Keratinocyte (primary cell): ENCODE measurements around the gene KRT38. TPM values are rescaled to one million over a fixed set of nuclear protein-coding genes. Genes with fewer than 3 reads are reported as not detected.

Source experiments
- DNase-seq: peaks from one replicate; pipeline ENCODE4 v3.0.0-alpha.2; 2011; ENCODE audit warnings: low read depth, missing footprints, low spot score
- FAIRE-seq: peaks from 2 replicates; lab custom pipeline; 2011; peaks lifted over from hg19 to GRCh38; lab: Jason Lieb, UNC
- H2AFZ ChIP-seq: 2 replicates; pipeline ENCODE4 v1.6.0; 2012; ENCODE audit warnings: low read length, control low read depth, inconsistent platforms; ENCODE audit not compliant: control insufficient read depth
- H3K27ac ChIP-seq: 2 replicates; pipeline ENCODE4 v1.5.1; 2011; ENCODE audit warnings: low read length; ENCODE audit not compliant: control insufficient read depth, insufficient read depth
- H3K27me3 ChIP-seq: 3 replicates; pipeline ENCODE4 v1.6.0; 2011; ENCODE audit warnings: low read length; ENCODE audit not compliant: control insufficient read depth, insufficient read depth; ENCODE audit errors: extremely low read depth
- H3K36me3 ChIP-seq, 2 experiments: 2 replicates in 1 of 2; 3 replicates in 1 of 2; pipeline ENCODE4 v1.5.1; 2011; ENCODE audit warnings: low read length in 2 of 2, mild to moderate bottlenecking in 1 of 2; ENCODE audit not compliant: control insufficient read depth in 2 of 2, insufficient read depth in 2 of 2; ENCODE audit errors: extremely low read depth in 1 of 2
- H3K4me1 ChIP-seq: 3 replicates; pipeline ENCODE4 v1.5.1; 2011; ENCODE audit warnings: low read length; ENCODE audit not compliant: control insufficient read depth, insufficient read depth; ENCODE audit errors: extremely low read depth
- H3K4me2 ChIP-seq: 3 replicates; pipeline ENCODE4 v1.6.0; 2011; ENCODE audit warnings: low read depth, low read length; ENCODE audit not compliant: control insufficient read depth, insufficient read depth; ENCODE audit errors: extremely low read depth
- H3K4me3 ChIP-seq, 3 experiments: fragments of 200-600 bp in 1 of 3; sonication (generic) in 1 of 3; 2 replicates in 2 of 3; 3 replicates in 1 of 3; pipeline ENCODE4 v1.5.1; 2011 to 2016; ENCODE audit warnings: low read length in 3 of 3, mild to moderate bottlenecking in 3 of 3, control low read depth in 2 of 3, inconsistent platforms in 1 of 3, low read depth in 1 of 3, mixed read lengths in 1 of 3, mixed run types in 1 of 3, moderate library complexity in 1 of 3; ENCODE audit not compliant: control insufficient read depth in 2 of 3, insufficient read depth in 2 of 3; ENCODE audit errors: extremely low read depth in 1 of 3
- H3K79me2 ChIP-seq: 2 replicates; pipeline ENCODE4 v1.6.0; 2012; ENCODE audit warnings: low read length; ENCODE audit not compliant: control insufficient read depth, insufficient read depth
- H3K9ac ChIP-seq: 3 replicates; pipeline ENCODE4 v1.6.0; 2011; ENCODE audit warnings: low read length; ENCODE audit not compliant: control insufficient read depth, insufficient read depth; ENCODE audit errors: extremely low read depth
- H3K9me1 ChIP-seq: 3 replicates; pipeline ENCODE4 v1.6.0; 2011; ENCODE audit warnings: low read length; ENCODE audit not compliant: control insufficient read depth, insufficient read depth; ENCODE audit errors: extremely low read depth
- H3K9me3 ChIP-seq: 2 replicates; pipeline ENCODE4 v1.5.1; 2012; ENCODE audit warnings: low read depth, low read length; ENCODE audit not compliant: control insufficient read depth
- H4K20me1 ChIP-seq: 3 replicates; pipeline ENCODE4 v1.6.0; 2011; ENCODE audit warnings: low read length; ENCODE audit not compliant: control insufficient read depth, insufficient read depth; ENCODE audit errors: extremely low read depth
- CTCF ChIP-seq, 3 experiments: IDR thresholded peaks in 1 of 3; conservative IDR thresholded peaks in 1 of 3; optimal IDR thresholded peaks in 1 of 3; 2 replicates in 2 of 3; 3 replicates in 1 of 3; pipeline versions ENCODE3 to v1.5.1; 2011; ENCODE audit warnings: low read length in 3 of 3, mild to moderate bottlenecking in 3 of 3, moderate library complexity in 2 of 3, control low read depth in 1 of 3, inconsistent platforms in 1 of 3; ENCODE audit not compliant: insufficient read depth in 2 of 3; ENCODE audit errors: extremely low read depth in 1 of 3
- EZH2 ChIP-seq: IDR thresholded peaks from one replicate; pipeline ENCODE4 v1.6.1; 2012; ENCODE audit warnings: inconsistent platforms, mild to moderate bottlenecking, low read length, moderate library complexity
- dilution Hi-C: fragments of 300-500 bp; cut with MboI; formaldehyde crosslinking; loops from one replicate; pipeline ENCODE4 v1.7.0; 2020; ENCODE audit warnings: low sequenced_read_pairs; ENCODE audit not compliant: extremely low pct_ligation_motif_present
- polyA plus RNA-seq, 5 experiments: library from polyadenylated mRNA; depleted of rRNA in 3 of 5; stranded (reverse) in 3 of 5; stranded (forward) in 1 of 5; unstranded in 1 of 5; fragments of >200 nt; gene quantifications; 1 replicate in 1 of 5; 2 replicates in 3 of 5; 3 replicates in 1 of 5; pipeline versions ENCODE4 v1.2.1 to v1.2.3, GENCODE V29; 2011 to 2012; ENCODE audit warnings: missing spikeins in 2 of 5, low read depth in 1 of 5, low replicate concordance in 1 of 5

KRT38 gene
- polyA plus RNA-seq, 1 donor (not counting 4 experiments of a cell fraction or from before 2014, with no cell fraction given), result not detected

GRCh38 chr17:41406205-41406604 is 34.6 kb downstream of the KRT38 start:
- H3K9me1 ChIP-seq, result no peaks in the 10 kb centered on the region
- H3K9ac ChIP-seq, result no peak overlapping the region
- DNase-seq (no peak), FAIRE-seq (peak; percentile 53)
- peaks cover 29% of the 10 kb centered on the region for H3K4me1 ChIP-seq
- no peak overlapping the region for H3K4me2 ChIP-seq
- no peaks in the 10 kb centered on the region for H3K27me3 ChIP-seq
- no peaks in the 10 kb centered on the region for H3K9me3 ChIP-seq
- TF ChIP-seq CTCF (optimal IDR thresholded peaks at IDR 0.05 in 1 of 3, IDR thresholded peaks at IDR 0.05 in 1 of 3, conservative IDR thresholded peaks at IDR 0.05 in 1 of 3; ENCODE audit: extremely low read depth in 1 of 3, insufficient read depth in 2 of 3, low read length in 3 of 3) (peak; percentile 28 to 78 (median 61)), EZH2 (no peak)
- H3K27ac ChIP-seq, result no peak overlapping the region
- H3K79me2 ChIP-seq, result no peaks in the 10 kb centered on the region
- dilution Hi-C loops, result no loop called here
- no peaks in the 10 kb centered on the region for H3K36me3 ChIP-seq
- no peaks in the 10 kb centered on the region for H4K20me1 ChIP-seq
- H3K4me3 ChIP-seq, result no peak overlapping the region
- no peak overlapping the region for H2AFZ ChIP-seq

- peak overlapping the region; percentile 76 for H3K27ac ChIP-seq
- H3K9ac ChIP-seq, result peak overlapping the region; percentile 57
- FAIRE-seq, result peak; percentile 99
- no peak overlapping the region for H2AFZ ChIP-seq
- dilution Hi-C loops, result no loop called here
- H3K4me3 ChIP-seq, result peak overlapping the region in 1 of 3 experiments; percentile 8
- TF ChIP-seq EZH2 (no peak), CTCF (optimal IDR thresholded peaks at IDR 0.05 in 1 of 3, IDR thresholded peaks at IDR 0.05 in 1 of 3, conservative IDR thresholded peaks at IDR 0.05 in 1 of 3; ENCODE audit: extremely low read depth in 1 of 3, insufficient read depth in 2 of 3, low read length in 3 of 3) (no peak)
- peaks cover 29% of the 10 kb centered on the region for H3K4me1 ChIP-seq
- DNase-seq, result peak; percentile 98
- no peaks in the 10 kb centered on the region for H3K9me1 ChIP-seq
- H3K4me2 ChIP-seq, result peak overlapping the region; percentile 58
- no peaks in the 10 kb centered on the region for H3K9me3 ChIP-seq
- H4K20me1 ChIP-seq, result no peaks in the 10 kb centered on the region
- no peaks in the 10 kb centered on the region for H3K36me3 ChIP-seq
- H3K79me2 ChIP-seq, result no peaks in the 10 kb centered on the region
- no peaks in the 10 kb centered on the region for H3K27me3 ChIP-seq
Observed at GRCh38 chr17:41404024-41404671, 36.6 kb downstream of the KRT38 start.
